HCT116 (cell line): ENCODE measurements around the gene ATG12. TPM values are rescaled to one million over a fixed set of nuclear protein-coding genes. Genes with fewer than 3 reads are reported as not detected.

ENCODE experiments used
- ATAC-seq: fragments of 200-7000 bp; cut with Tn5 transposase; 2 replicates; pipeline ENCODE4 v1.9.1; 2020; ENCODE audit warnings: mild to moderate bottlenecking, moderate library complexity
- BruUV-seq: library from RNA; stranded (reverse); fragments of 400-500 nt; replicated peaks from 2 replicates; lab custom pipeline; 2021; lab: Mats Ljungman, UMichigan
- CTCF ChIA-PET: fragments of 300-600 bp; sonication (Branson Sonifier 250); formaldehyde crosslinking; loops from one replicate; lab custom pipeline; 2021; ENCODE audit warnings: antibody characterized with exemption; lab: Charles Lee
- POLR2A ChIA-PET: fragments of 300-600, 350-600 bp; sonication (Branson Sonifier 250); formaldehyde crosslinking; loops from one replicate; lab custom pipeline; 2021; ENCODE audit warnings: antibody characterized with exemption; lab: Charles Lee
- RAD21 ChIA-PET, 2 experiments: fragments of 300-600 bp; sonication (Branson Sonifier 250); formaldehyde crosslinking; loops; one replicate each; lab custom pipeline; 2023; ENCODE audit warnings: low total read pairs in 2 of 2; ENCODE audit not compliant: uncharacterized antibody in 2 of 2, unreplicated experiment in 2 of 2, low non-redundant PET in 1 of 2; lab: Charles Lee
- DNase-seq: peaks from one replicate; pipeline ENCODE4 v3.0.0-alpha.2; 2010; ENCODE audit warnings: low read depth, low spot score
- H2AFZ ChIP-seq: fragments of 200-600 bp; shearing (Covaris generic), sonication (generic); 2 replicates; pipeline ENCODE4 v1.6.1; 2017; ENCODE audit warnings: low read depth, mixed run types, mixed read lengths, antibody characterized with exemption, low read length; ENCODE audit not compliant: poor library complexity, severe bottlenecking
- H3K27ac ChIP-seq: 2 replicates; pipeline ENCODE4 v1.5.1; 2012; ENCODE audit warnings: low read depth, low read length
- H3K27me3 ChIP-seq: fragments of 200-600 bp; sonication (generic); 2 replicates; pipeline ENCODE4 v1.6.1; 2016; ENCODE audit warnings: mixed run types, low read length, mixed read lengths; ENCODE audit not compliant: insufficient read depth
- H3K36me3 ChIP-seq, 2 experiments: fragments of 200-500 bp in 1 of 2; fragments of 200-600 bp in 1 of 2; sonication (Bioruptor generic) in 1 of 2; sonication (generic) in 1 of 2; 2 replicates each; pipeline versions ENCODE4 v1.5.1 to v1.6.1; 2014 to 2016; ENCODE audit warnings: low read length in 2 of 2, inconsistent platforms in 1 of 2, mixed read lengths in 1 of 2, mixed run types in 1 of 2; ENCODE audit not compliant: insufficient read depth in 2 of 2, control insufficient read depth in 1 of 2
- H3K4me1 ChIP-seq, 2 experiments: fragments of 200-600 bp in 1 of 2; sonication (generic) in 1 of 2; 2 replicates each; pipeline versions ENCODE4 v1.5.1 to v1.6.1; 2012 to 2017; ENCODE audit warnings: low read length in 2 of 2, inconsistent platforms in 1 of 2, mild to moderate bottlenecking in 1 of 2, mixed read lengths in 1 of 2, mixed run types in 1 of 2, moderate library complexity in 1 of 2; ENCODE audit not compliant: insufficient read depth in 2 of 2, control insufficient read depth in 1 of 2
- H3K4me2 ChIP-seq: fragments of 200-600 bp; sonication (generic); 2 replicates; pipeline ENCODE4 v1.6.1; 2017; ENCODE audit warnings: mixed run types, low read length, mixed read lengths
- H3K4me3 ChIP-seq, 2 experiments: fragments of 200-600 bp in 1 of 2; sonication (generic) in 1 of 2; replicated peaks in 1 of 2; 2 replicates each; pipeline ENCODE4 v1.5.1; 2011 to 2016; ENCODE audit warnings: low read length in 2 of 2, control low read depth in 1 of 2, low read depth in 1 of 2, mild to moderate bottlenecking in 1 of 2, mixed read lengths in 1 of 2, mixed run types in 1 of 2
- H3K79me2 ChIP-seq: fragments of 200-600 bp; sonication (generic); 2 replicates; pipeline ENCODE4 v1.6.1; 2017; ENCODE audit warnings: mild to moderate bottlenecking, mixed run types, low read length, moderate library complexity, mixed read lengths; ENCODE audit not compliant: insufficient read depth
- H3K9ac ChIP-seq: fragments of 200-600 bp; sonication (generic); 2 replicates; pipeline ENCODE4 v1.6.1; 2016; ENCODE audit warnings: low read length, mixed read lengths
- H3K9me2 ChIP-seq: fragments of 200-600 bp; sonication (generic), shearing (Covaris generic); 2 replicates; pipeline ENCODE4 v1.6.1; 2017; ENCODE audit warnings: mixed run types, mild to moderate bottlenecking, moderate library complexity; ENCODE audit not compliant: insufficient read depth
- H3K9me3 ChIP-seq, 2 experiments: fragments of 200-500 bp in 1 of 2; fragments of 200-600 bp in 1 of 2; sonication (Bioruptor generic) in 1 of 2; sonication (generic) in 1 of 2; 2 replicates each; pipeline ENCODE4 v1.6.1; 2014 to 2017; ENCODE audit warnings: low read length in 2 of 2, mixed read lengths in 2 of 2, inconsistent platforms in 1 of 2, low read depth in 1 of 2, mild to moderate bottlenecking in 1 of 2, mixed run types in 1 of 2, moderate library complexity in 1 of 2; ENCODE audit not compliant: control insufficient read depth in 1 of 2, insufficient read depth in 1 of 2
- H4K20me1 ChIP-seq: fragments of 200-600 bp; sonication (generic), shearing (Covaris generic); 2 replicates; pipeline ENCODE4 v1.6.1; 2017; ENCODE audit warnings: mixed run types, mild to moderate bottlenecking, moderate library complexity; ENCODE audit not compliant: insufficient read depth
- CEBPB ChIP-seq: IDR thresholded peaks from 2 replicates; pipeline ENCODE4 v1.6.1; 2012; ENCODE audit warnings: low read depth
- CTCF ChIP-seq, 3 experiments: fragments of 200-600 bp in 1 of 3; sonication (generic) in 1 of 3; IDR thresholded peaks in 2 of 3; conservative IDR thresholded peaks in 1 of 3; 2 replicates each; pipeline ENCODE4 v1.5.1; 2012 to 2017; ENCODE audit warnings: low read depth in 2 of 3, low read length in 2 of 3, antibody characterized with exemption in 1 of 3, borderline replicate concordance in 1 of 3, control low read depth in 1 of 3, mild to moderate bottlenecking in 1 of 3, mixed read lengths in 1 of 3, mixed run types in 1 of 3, moderate library complexity in 1 of 3; ENCODE audit not compliant: insufficient read depth in 1 of 3
- ELF1 ChIP-seq: IDR thresholded peaks from 2 replicates; pipeline ENCODE4 v1.6.1; 2012; ENCODE audit warnings: low read depth, borderline replicate concordance
- EZH2 ChIP-seq: fragments of 200-600 bp; sonication (generic); IDR thresholded peaks from 2 replicates; pipeline ENCODE4 v1.6.1; 2017; ENCODE audit warnings: antibody characterized with exemption, mixed run types
- MAX ChIP-seq: IDR thresholded peaks from 2 replicates; pipeline ENCODE4 v1.6.1; 2012
- RAD21 ChIP-seq: IDR thresholded peaks from 2 replicates; pipeline ENCODE4 v1.6.1; 2012; ENCODE audit warnings: low read depth, mild to moderate bottlenecking
- REST ChIP-seq: IDR thresholded peaks from 2 replicates; pipeline ENCODE4 v1.6.1; 2012; ENCODE audit warnings: low read depth
- SIN3A ChIP-seq: IDR thresholded peaks from 2 replicates; pipeline ENCODE4 v1.6.1; 2012; ENCODE audit warnings: low read depth
- SRF ChIP-seq: IDR thresholded peaks from 2 replicates; pipeline ENCODE4 v1.6.1; 2012; ENCODE audit warnings: low read depth
- TCF7L2 ChIP-seq: IDR thresholded peaks from 2 replicates; pipeline ENCODE4 v1.7.0; 2011; ENCODE audit warnings: borderline replicate concordance, inconsistent platforms; ENCODE audit not compliant: insufficient read depth, insufficient read length; ENCODE audit errors: extremely low read depth
- ZBTB33 ChIP-seq: IDR thresholded peaks from 2 replicates; pipeline ENCODE4 v1.6.1; 2011; ENCODE audit warnings: mild to moderate bottlenecking, low read length, moderate library complexity; ENCODE audit not compliant: insufficient replicate concordance; ENCODE audit errors: extremely low read depth
- ZFX ChIP-seq: fragments of 450-650 bp; IDR thresholded peaks from 2 replicates; pipeline ENCODE4 v1.6.1; 2017
- ZNF274 ChIP-seq: fragments of 200-500 bp; sonication (Bioruptor generic); IDR thresholded peaks from 2 replicates; pipeline ENCODE4 v1.6.1; 2014; ENCODE audit warnings: mild to moderate bottlenecking, low read depth, low read length, inconsistent platforms
- intact Hi-C: fragments of 100-400 bp; cut with micrococcal nuclease; formaldehyde crosslinking; loops from 2 replicates; pipeline ENCODE4 v1.10.0; 2022
- total RNA-seq: library from RNA; stranded (reverse); gene quantifications from one replicate; pipeline ENCODE4 v1.2.1, GENCODE V29; 2021; ENCODE audit not compliant: unreplicated experiment

Gene ATG12
- total RNA-seq, 1 experiment from 2014 or later = 270 TPM

GRCh38 chr5:115859378-115859777 lies 18.0 kb upstream of the ATG12 start:
- Histone ChIP-seq H3K27ac (peak overlapping the region; percentile 76), H3K9me2 (no peaks in the 10 kb centered on the region), H3K4me3 (no peak overlapping the region), H3K4me1 (peaks cover 69 to 95% of the 10 kb centered on the region in 2 experiments), H3K4me2 (peak overlapping the region; percentile 29), H3K9ac (no peak overlapping the region), H3K79me2 (peaks cover 100% of the 10 kb centered on the region), H4K20me1 (peaks cover 29% of the 10 kb centered on the region), H2AFZ (no peak overlapping the region), H3K36me3 (peaks cover 0 to 11% of the 10 kb centered on the region in 2 experiments; a peak in 1 of 4 replicates), H3K9me3 (no peaks in the 10 kb centered on the region), H3K27me3 (no peaks in the 10 kb centered on the region)
- DNase-seq (no peak), ATAC-seq (0 out of 2 replicates have a peak, but pooled peaks have one; percentile 28)
- POLR2A ChIA-PET = no interaction called here
- TF ChIP-seq SRF (no peak), ELF1 (no peak), CEBPB (no peak), ZFX (no peak), ZNF274 (no peak), EZH2 (no peak), TCF7L2 (no peak), CTCF (IDR thresholded peaks at IDR 0.05 in 2 of 3, conservative IDR thresholded peaks at IDR 0.05 in 1 of 3; ENCODE audit: borderline replicate concordance in 1 of 3, insufficient read depth in 1 of 3, low read depth in 2 of 3, low read length in 2 of 3) (no peak), RAD21 (no peak), SIN3A (no peak), REST (no peak), MAX (no peak), ZBTB33 (no peak)
- BruUV-seq = no TSS peak
- CTCF ChIA-PET = no interaction called here
- intact Hi-C loops = no loop called here
- RAD21 ChIA-PET = no interaction called here
